GM12801 (cell line): ENCODE data around the gene SERPINB5.

ENCODE experiments used
- CTCF ChIP-seq: IDR thresholded peaks from one replicate; pipeline ENCODE4 v1.5.1; 2011; ENCODE audit warnings: control low read depth; ENCODE audit not compliant: insufficient read length; ENCODE audit errors: extremely low read depth

The SERPINB5 gene

DNA sequence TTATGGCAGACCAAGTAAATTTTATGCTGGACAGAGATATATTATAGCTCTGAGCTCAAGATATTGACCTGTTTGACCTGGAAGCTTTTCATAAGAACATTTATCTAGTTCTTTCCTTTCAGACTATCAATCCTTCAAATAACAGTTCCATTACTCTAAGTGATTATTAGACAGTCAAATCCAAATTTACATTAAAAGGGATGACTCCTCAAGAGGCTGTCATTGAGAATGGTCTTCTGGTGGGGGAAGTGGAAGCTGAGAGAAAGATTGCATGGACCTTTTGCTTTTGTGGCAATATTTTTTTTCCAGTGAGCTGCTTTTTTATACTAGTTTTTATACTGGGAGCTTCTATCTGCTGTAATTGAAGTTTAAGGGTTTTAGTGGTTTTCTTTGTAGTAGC lies 50.5 kb downstream of the SERPINB5 start:
- TF ChIP-seq CTCF = no peak

- TF ChIP-seq CTCF = no peak
Observed at GRCh38 chr18:63528863-63529492, 52.2 kb downstream of the SERPINB5 start.

DNA sequence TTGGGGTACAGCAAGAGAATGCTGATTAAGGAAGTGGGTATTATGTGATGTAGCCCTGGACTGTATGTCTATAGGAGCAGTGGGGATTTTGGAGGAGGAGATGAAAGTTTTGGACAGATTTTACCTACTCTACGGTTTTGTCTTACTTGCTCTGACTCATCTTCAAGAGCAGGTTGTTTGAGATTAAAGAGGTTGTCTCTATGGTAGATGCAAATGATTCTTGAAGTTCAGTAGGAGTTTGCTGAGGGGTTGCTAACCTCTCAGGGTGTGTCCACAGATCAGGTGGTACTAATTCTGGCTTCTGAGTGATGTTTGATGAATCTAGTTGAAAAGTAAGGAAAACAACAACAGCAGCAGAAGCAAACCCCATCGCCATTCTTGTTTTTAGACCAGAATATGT lies 55.7 kb downstream of the SERPINB5 start:
- no peak for TF ChIP-seq CTCF

DNA sequence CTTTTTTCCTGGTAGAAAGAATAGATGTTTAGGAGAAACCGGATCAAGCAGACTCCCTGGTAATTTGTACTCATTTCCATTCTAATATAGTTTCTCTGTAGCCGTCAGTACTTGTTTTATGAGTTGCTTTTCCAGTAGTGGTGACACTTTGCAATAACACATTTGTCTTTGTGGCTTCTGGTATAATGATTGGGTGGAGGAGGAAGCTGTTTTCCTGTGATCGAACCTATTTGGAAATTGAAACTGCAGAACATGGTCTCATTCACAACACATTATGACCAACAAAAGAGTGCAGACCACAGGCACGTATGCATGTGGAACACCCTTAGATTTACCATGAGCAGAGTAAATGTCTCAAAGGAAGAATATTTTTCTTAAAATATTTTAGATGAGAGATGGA lies 57.9 kb downstream of the SERPINB5 start:
- no peak for TF ChIP-seq CTCF

DNA sequence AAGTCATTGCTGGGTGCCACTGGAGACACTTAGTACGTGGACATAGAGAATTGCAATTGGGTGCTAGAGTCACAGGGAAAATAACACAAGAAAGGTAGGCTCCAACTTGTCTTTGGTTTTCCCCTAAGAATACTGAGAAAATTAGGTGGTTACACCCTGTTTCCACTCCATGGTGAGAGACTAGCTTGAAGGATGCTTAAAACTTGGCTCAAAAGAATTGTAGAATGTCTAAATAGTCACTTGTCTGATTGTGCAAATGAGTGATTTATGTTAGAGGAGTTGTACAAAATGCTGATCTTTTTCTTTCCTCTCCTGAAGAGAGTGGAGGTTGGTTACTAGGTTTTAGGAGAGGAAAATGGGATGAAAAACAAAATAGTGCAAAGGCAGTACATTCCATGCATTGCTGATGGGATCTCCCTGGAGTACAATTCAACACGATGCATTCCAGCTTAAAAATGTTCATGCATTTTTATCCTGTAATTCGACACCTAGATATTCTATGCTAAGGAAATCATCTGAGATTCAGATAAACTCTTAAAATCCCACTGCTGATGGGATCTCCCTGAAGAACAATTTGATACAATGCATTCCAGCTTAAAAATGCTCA lies 63.2 kb downstream of the SERPINB5 start:
- TF ChIP-seq CTCF = no peak

GRCh38 chr18:63542069-63542468 lies 65.3 kb downstream of the SERPINB5 start, which contains the start of gene SERPINB12:
TSS of gene SERPINB12 (plus strand) at chr18:63542369. CDS start at chr18:63556160, 13,791 bp downstream.
- TF ChIP-seq CTCF = no peak

DNA sequence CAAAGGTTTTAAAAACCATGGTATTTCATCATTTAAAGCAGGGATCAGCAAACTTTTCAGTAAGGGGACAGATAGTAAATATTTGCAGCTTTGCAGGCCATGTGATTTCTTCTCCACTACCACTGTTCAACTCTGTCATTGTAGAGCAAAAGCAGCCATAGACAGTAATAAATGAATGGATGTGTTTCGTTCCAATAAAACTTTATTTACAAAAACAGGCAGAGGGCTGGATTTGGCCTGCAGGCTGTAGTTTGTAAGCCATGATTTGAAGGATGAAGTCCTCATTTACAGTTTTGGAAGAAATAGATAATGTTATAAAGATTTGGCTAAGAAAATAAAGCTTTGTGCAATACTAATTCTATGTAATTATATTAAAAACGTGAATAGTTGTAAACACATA lies 67.3 kb downstream of the SERPINB5 start:
- no peak for TF ChIP-seq CTCF

GRCh38 chr18:63545000-63545399 lies 68.2 kb downstream of the SERPINB5 start:
- no peak for TF ChIP-seq CTCF
